Transverse colon (tissue), 4 donors: Measurements from ENCODE around the gene RASSF10. TPM values are rescaled to one million over a fixed set of nuclear protein-coding genes. Genes with fewer than 3 reads are reported as not detected.

Source experiments
- DNase-seq: peaks from one replicate; pipeline ENCODE4 v3.0.0-alpha.2; 2019
- H3K27ac ChIP-seq, 4 donors: fragments of 200-600 bp; sonication (generic); 2 replicates each; pipeline ENCODE4 v1.5.1; 2016 to 2018; ENCODE audit warnings: inconsistent platforms in 4 of 4
- H3K27me3 ChIP-seq: fragments of 200-600 bp; sonication (generic); 2 replicates; pipeline ENCODE4 v1.5.1; 2017; ENCODE audit warnings: inconsistent platforms
- H3K36me3 ChIP-seq, 4 donors: fragments of 200-600 bp; sonication (generic); 2 replicates each; pipeline ENCODE4 v1.5.1; 2017 to 2019; ENCODE audit warnings: inconsistent platforms in 4 of 4
- H3K4me1 ChIP-seq, 4 donors: fragments of 200-600 bp; sonication (generic); 2 replicates each; pipeline ENCODE4 v1.5.1; 2017 to 2020; ENCODE audit warnings: inconsistent platforms in 4 of 4
- H3K4me3 ChIP-seq, 4 donors: fragments of 200-600 bp; sonication (generic); 1 replicate in 1 of 4; 2 replicates in 3 of 4; pipeline versions ENCODE4 v1.5.1 to v1.6.1; 2017 to 2019; ENCODE audit warnings: inconsistent platforms in 4 of 4
- H3K9me3 ChIP-seq, 2 donors: fragments of 200-600 bp; sonication (generic); 2 replicates each; pipeline ENCODE4 v1.5.1; 2017 to 2019; ENCODE audit warnings: inconsistent platforms in 2 of 2
- EP300 ChIP-seq: sonication (generic); formaldehyde crosslinking; IDR thresholded peaks from one replicate; pipeline ENCODE4 v1.6.1; 2017; ENCODE audit warnings: antibody characterized with exemption, low read depth
- POLR2A ChIP-seq: fragments of 450-650 bp; IDR thresholded peaks from one replicate; pipeline ENCODE4 v1.6.1; 2016; ENCODE audit warnings: antibody characterized with exemption, mild to moderate bottlenecking, moderate library complexity
- POLR2AphosphoS5 ChIP-seq, 3 donors: sonication (generic); formaldehyde crosslinking; IDR thresholded peaks; one replicate each; pipeline ENCODE4 v1.6.1; 2016; ENCODE audit warnings: antibody characterized with exemption in 3 of 3
- WGBS, 2 donors: methylation state at CpG; one replicate each; pipeline ENCODE4 v1.1.5; 2018; ENCODE audit warnings: low coverage in 1 of 2; 5-methylcytosine and 5-hydroxymethylcytosine counted together
- in situ Hi-C, 4 donors: fragments of 200-750 bp; cut with MboI; loops; one replicate each; pipeline versions ENCODE4 v1.15.0 to v1.15.1; 2017; ENCODE audit warnings: low sequenced_read_pairs in 3 of 4, low pct_ligation_motif_present in 1 of 4, low pct_unique_long_range_greater_than_20kb in 1 of 4
- intact Hi-C: fragments of 100-400 bp; cut with DNase I; formaldehyde crosslinking; loops from one replicate; pipeline ENCODE4 v1.15.1; 2023; ENCODE audit warnings: low total_unique reads
- total RNA-seq, 4 donors: library from RNA; depleted of rRNA; stranded (reverse); fragments of >200 nt; gene quantifications; one replicate each; pipeline ENCODE4 v1.1.0, GENCODE V29; 2016
- TF ChIP-seq, protein P1 (sequence below), 5 experiments: fragments of 200-600 bp in 3 of 5; fragments of 450-650 bp in 2 of 5; sonication (generic) in 3 of 5; IDR thresholded peaks; 1 replicate in 2 of 5; 2 replicates in 3 of 5; pipeline ENCODE4 v1.5.1; 2016 to 2017; ENCODE audit warnings: antibody characterized with exemption in 5 of 5, inconsistent platforms in 3 of 5, mild to moderate bottlenecking in 2 of 5, moderate library complexity in 1 of 5

The RASSF10 gene
- total RNA-seq, 4 donors from 2014 or later = 0.48 TPM; not detected in 3

- H3K4me1 ChIP-seq = peaks cover 0 to 5% (median 0%) of the 10 kb centered on the region in 4 donors
- in situ Hi-C loops = no loop called here
- no peak for TF ChIP-seq POLR2A
- TF ChIP-seq, protein P1, sequence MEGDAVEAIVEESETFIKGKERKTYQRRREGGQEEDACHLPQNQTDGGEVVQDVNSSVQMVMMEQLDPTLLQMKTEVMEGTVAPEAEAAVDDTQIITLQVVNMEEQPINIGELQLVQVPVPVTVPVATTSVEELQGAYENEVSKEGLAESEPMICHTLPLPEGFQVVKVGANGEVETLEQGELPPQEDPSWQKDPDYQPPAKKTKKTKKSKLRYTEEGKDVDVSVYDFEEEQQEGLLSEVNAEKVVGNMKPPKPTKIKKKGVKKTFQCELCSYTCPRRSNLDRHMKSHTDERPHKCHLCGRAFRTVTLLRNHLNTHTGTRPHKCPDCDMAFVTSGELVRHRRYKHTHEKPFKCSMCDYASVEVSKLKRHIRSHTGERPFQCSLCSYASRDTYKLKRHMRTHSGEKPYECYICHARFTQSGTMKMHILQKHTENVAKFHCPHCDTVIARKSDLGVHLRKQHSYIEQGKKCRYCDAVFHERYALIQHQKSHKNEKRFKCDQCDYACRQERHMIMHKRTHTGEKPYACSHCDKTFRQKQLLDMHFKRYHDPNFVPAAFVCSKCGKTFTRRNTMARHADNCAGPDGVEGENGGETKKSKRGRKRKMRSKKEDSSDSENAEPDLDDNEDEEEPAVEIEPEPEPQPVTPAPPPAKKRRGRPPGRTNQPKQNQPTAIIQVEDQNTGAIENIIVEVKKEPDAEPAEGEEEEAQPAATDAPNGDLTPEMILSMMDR (IDR thresholded peaks at IDR 0.05) = no peak
- TF ChIP-seq EP300 = no peak
- no peak for TF ChIP-seq POLR2AphosphoS5 (IDR thresholded peaks at IDR 0.05)
Observed at GRCh38 chr11:13031349-13031748, 22.2 kb downstream of the RASSF10 start.

DNA sequence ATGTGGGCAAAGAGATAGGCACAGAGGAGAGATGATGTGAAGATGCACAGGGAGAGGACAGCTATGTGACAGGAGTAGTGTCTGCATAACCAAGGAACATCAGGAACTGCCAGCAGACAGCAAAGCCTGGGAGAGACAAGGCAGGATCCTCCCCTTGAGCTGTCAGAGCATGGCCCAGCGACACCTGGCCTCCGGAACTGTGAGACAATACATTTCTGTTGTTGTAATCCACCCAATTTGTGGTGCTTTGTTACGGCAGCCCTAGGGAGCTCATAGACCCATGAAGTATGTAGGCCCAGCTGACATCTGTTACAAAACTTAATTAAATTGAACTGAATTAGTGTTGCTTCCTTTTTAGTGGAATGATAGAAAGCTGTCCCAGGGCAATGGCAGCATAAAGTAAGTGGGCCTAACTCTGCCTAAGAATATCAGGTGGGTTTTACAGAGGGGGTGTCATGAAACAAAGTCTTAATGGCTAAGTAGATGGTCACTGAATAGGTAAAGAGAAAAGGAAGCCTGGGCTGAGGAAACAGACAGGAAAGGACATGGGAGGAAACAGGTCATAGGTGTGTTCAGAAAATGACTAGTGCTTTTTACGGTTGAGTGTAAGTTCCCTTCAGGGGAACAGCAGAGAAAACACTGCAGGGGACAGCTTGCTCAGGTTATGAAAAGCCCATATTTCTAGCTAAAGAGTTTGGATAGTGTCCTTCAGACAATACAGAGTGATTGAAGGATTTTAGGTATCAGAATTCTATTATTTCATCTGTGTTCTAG is 24.8 kb downstream of the RASSF10 start:
- no peaks in the 10 kb centered on the region for H3K9me3 ChIP-seq
- 57 to 81% methylated on average over 2 to 4 of the region's 4 CpGs for WGBS, 2 donors
- H3K27me3 ChIP-seq = no peaks in the 10 kb centered on the region
- H3K4me3 ChIP-seq = no peak overlapping the region
- H3K4me1 ChIP-seq = peaks cover 0 to 5% (median 0%) of the 10 kb centered on the region in 4 donors
- no peaks in the 10 kb centered on the region for H3K36me3 ChIP-seq
- intact Hi-C loops (no loop called here), in situ Hi-C loops (no loop called here)
- no peak overlapping the region for H3K27ac ChIP-seq
- TF ChIP-seq POLR2AphosphoS5 (IDR thresholded peaks at IDR 0.05) (no peak), POLR2A (no peak), EP300 (no peak)
- TF ChIP-seq, protein P1 (IDR thresholded peaks at IDR 0.05) = no peak
- no peak for DNase-seq

More at GRCh38 chr11:13031349-13031748, 22.2 kb downstream of the RASSF10 start:
- H3K9me3 ChIP-seq = no peaks in the 10 kb centered on the region
- H3K27me3 ChIP-seq = no peaks in the 10 kb centered on the region
- DNase-seq = no peak
- H3K4me3 ChIP-seq = no peak overlapping the region
- H3K27ac ChIP-seq = no peak overlapping the region
- no peaks in the 10 kb centered on the region for H3K36me3 ChIP-seq
- intact Hi-C loops = no loop called here

GRCh38 chr11:13035711-13036110 is 26.6 kb downstream of the RASSF10 start:
- DNase-seq = no peak
- H3K9me3 ChIP-seq = no peaks in the 10 kb centered on the region
- no peaks in the 10 kb centered on the region for H3K36me3 ChIP-seq
- intact Hi-C loops = no loop called here
- TF ChIP-seq, protein P1 (IDR thresholded peaks at IDR 0.05) = no peak
- TF ChIP-seq EP300 (no peak), POLR2A (no peak), POLR2AphosphoS5 (IDR thresholded peaks at IDR 0.05) (no peak)
- peaks cover 0 to 7% (median 3%) of the 10 kb centered on the region in 4 donors for H3K4me1 ChIP-seq
- in situ Hi-C loops = no loop called here
- H3K27ac ChIP-seq = no peak overlapping the region
- H3K27me3 ChIP-seq = no peaks in the 10 kb centered on the region
- no peak overlapping the region for H3K4me3 ChIP-seq
- WGBS, 2 donors = 79 to 88% methylated on average over 4 of the region's 4 CpGs

GRCh38 chr11:13036235-13036634 is 27.1 kb downstream of the RASSF10 start:
- in situ Hi-C loops (no loop called here), intact Hi-C loops (no loop called here)
- Histone ChIP-seq H3K9me3 (no peaks in the 10 kb centered on the region), H3K4me3 (no peak overlapping the region), H3K27ac (no peak overlapping the region), H3K36me3 (no peaks in the 10 kb centered on the region), H3K27me3 (no peaks in the 10 kb centered on the region), H3K4me1 (peaks cover 0 to 11% (median 3%) of the 10 kb centered on the region in 4 donors)
- no peak for TF ChIP-seq POLR2AphosphoS5 (IDR thresholded peaks at IDR 0.05)
- TF ChIP-seq POLR2A = no peak
- TF ChIP-seq, protein P1 (IDR thresholded peaks at IDR 0.05) = no peak
- no peak for TF ChIP-seq EP300
- DNase-seq = no peak
